Mucosa of descending colon (tissue), 3 donors: ENCODE measurements around the gene LRP2. TPM values are rescaled to one million over a fixed set of nuclear protein-coding genes. Genes with fewer than 3 reads are reported as not detected.

Source experiments
- ATAC-seq: fragments of 200-7000 bp; cut with Tn5 transposase; one replicate; pipeline ENCODE4 v1.9.1; 2020; ENCODE audit warnings: mild to moderate bottlenecking, moderate library complexity
- DNase-seq, 3 donors: peaks; one replicate each; pipeline ENCODE4 v3.0.0-alpha.2; 2020
- H3K36me3 ChIP-seq: fragments of 200-600 bp; one replicate; pipeline ENCODE4 v1.8.0; 2021; ENCODE audit warnings: low read depth, mild to moderate bottlenecking
- H3K4me1 ChIP-seq: fragments of 200-600 bp; one replicate; pipeline ENCODE4 v1.8.0; 2021; ENCODE audit warnings: low read depth, mild to moderate bottlenecking
- H3K4me3 ChIP-seq: fragments of 200-600 bp; one replicate; pipeline ENCODE4 v1.8.0; 2021; ENCODE audit warnings: mild to moderate bottlenecking
- H3K9me3 ChIP-seq: fragments of 200-600 bp; one replicate; pipeline ENCODE4 v1.8.0; 2021; ENCODE audit warnings: mild to moderate bottlenecking
- intact Hi-C, 2 donors: fragments of 100-400 bp; cut with DNase I in 1 of 2; cut with micrococcal nuclease in 1 of 2; formaldehyde crosslinking; loops; one replicate each; pipeline versions ENCODE4 v1.11.0 to v1.11.1; 2022; cut with DNase I, micrococcal nuclease
- total RNA-seq, 3 donors: library from RNA; stranded (reverse); fragmentation: NEBNext Ultra II Directional in 2 of 3; extraction: Animal tissue kit (Norgen Biotek cat#: 25700) in 2 of 3; gene quantifications; one replicate each; pipeline versions ENCODE4 v1.2.1 to v1.2.4, GENCODE V29; 2021 to 2023
- TF ChIP-seq, protein P1 (sequence below): fragments of 200-600 bp; IDR thresholded peaks from one replicate; pipeline ENCODE4 v1.8.0; 2022; ENCODE audit warnings: antibody characterized with exemption, mild to moderate bottlenecking
- donor health status: DM: no; HTN: no; CAD: no; lungs with moderate emphysema.
- donor health status: DM: no; HTN: no; CAD: no.
- donor health status: DM: no; HTN: yes; CAD: no.

The LRP2 gene
- total RNA-seq, 3 donors from 2014 or later: 0.06 TPM; not detected in 2

DNA sequence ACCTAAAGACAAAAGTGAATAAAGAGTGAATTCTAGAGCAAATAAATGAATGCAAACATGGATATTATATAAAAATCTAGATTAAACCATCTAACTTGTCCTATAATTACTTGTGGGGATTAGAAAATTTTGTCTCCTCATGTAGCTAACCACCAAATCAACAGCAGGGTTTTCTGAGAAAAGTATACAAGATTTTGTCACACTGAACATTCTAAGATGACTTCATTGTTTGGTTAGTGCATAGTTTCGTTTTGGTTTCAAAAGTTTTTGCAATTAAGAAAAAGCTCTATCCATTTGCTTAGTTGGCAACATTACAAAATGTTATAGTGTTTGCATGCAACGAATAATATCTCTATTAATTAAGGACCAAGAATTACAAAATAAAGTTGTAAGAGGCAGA is 125.0 kb downstream of the LRP2 start:
- TF ChIP-seq, protein P1, sequence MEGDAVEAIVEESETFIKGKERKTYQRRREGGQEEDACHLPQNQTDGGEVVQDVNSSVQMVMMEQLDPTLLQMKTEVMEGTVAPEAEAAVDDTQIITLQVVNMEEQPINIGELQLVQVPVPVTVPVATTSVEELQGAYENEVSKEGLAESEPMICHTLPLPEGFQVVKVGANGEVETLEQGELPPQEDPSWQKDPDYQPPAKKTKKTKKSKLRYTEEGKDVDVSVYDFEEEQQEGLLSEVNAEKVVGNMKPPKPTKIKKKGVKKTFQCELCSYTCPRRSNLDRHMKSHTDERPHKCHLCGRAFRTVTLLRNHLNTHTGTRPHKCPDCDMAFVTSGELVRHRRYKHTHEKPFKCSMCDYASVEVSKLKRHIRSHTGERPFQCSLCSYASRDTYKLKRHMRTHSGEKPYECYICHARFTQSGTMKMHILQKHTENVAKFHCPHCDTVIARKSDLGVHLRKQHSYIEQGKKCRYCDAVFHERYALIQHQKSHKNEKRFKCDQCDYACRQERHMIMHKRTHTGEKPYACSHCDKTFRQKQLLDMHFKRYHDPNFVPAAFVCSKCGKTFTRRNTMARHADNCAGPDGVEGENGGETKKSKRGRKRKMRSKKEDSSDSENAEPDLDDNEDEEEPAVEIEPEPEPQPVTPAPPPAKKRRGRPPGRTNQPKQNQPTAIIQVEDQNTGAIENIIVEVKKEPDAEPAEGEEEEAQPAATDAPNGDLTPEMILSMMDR: no peak
- Histone ChIP-seq H3K9me3 (no peaks in the 10 kb centered on the region), H3K4me3 (no peak overlapping the region), H3K36me3 (no peaks in the 10 kb centered on the region), H3K4me1 (no peaks in the 10 kb centered on the region)
- ATAC-seq (no peak), DNase-seq (no peak)
- intact Hi-C loops: no loop called here

DNA sequence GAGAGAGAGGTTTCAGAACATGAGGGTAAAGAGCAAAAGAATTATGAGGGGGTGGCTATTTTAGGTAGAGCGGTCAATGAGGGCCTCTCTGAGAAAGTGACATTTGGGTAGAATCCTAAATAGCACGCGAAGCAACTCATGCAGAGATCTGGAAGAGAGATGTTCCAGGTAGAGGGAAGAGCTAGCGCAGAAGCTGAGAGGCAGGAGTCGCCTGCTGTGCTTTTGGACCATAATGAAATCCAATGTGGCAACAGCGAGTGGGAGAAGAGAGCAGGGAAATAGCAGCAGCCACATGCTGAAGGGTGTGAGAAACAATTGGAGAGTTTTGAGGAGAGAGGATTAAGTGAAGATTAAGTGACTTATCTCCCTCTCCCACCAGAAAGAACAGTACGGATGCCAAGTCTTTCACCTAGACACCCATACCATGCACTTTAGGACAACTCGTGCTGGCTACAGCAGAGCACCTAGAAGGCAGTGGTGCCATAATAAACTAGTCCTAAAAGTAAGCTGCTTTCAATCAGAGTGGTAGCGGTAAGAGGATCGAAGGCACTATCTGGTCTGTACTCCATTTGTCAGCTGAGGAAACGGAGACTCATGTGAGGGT is 129.7 kb downstream of the LRP2 start:
- no peak overlapping the region for H3K4me3 ChIP-seq
- no peak for ATAC-seq
- TF ChIP-seq, protein P1: no peak
- H3K9me3 ChIP-seq: no peaks in the 10 kb centered on the region
- no peaks in the 10 kb centered on the region for H3K36me3 ChIP-seq
- DNase-seq: no peak
- no peaks in the 10 kb centered on the region for H3K4me1 ChIP-seq
- intact Hi-C loops: no loop called here

GRCh38 chr2:169230204-169230603 is 132.1 kb downstream of the LRP2 start:
- H3K36me3 ChIP-seq: no peaks in the 10 kb centered on the region
- H3K9me3 ChIP-seq: no peaks in the 10 kb centered on the region
- no peak overlapping the region for H3K4me3 ChIP-seq
- no peak for ATAC-seq
- no peak for DNase-seq
- intact Hi-C loops: no loop called here
- H3K4me1 ChIP-seq: no peaks in the 10 kb centered on the region
- TF ChIP-seq, protein P1: no peak

- no peak for ATAC-seq
- intact Hi-C loops: no loop called here
- TF ChIP-seq, protein P1: no peak
Measured at GRCh38 chr2:169229590-169229989, 132.7 kb downstream of the LRP2 start.

DNA sequence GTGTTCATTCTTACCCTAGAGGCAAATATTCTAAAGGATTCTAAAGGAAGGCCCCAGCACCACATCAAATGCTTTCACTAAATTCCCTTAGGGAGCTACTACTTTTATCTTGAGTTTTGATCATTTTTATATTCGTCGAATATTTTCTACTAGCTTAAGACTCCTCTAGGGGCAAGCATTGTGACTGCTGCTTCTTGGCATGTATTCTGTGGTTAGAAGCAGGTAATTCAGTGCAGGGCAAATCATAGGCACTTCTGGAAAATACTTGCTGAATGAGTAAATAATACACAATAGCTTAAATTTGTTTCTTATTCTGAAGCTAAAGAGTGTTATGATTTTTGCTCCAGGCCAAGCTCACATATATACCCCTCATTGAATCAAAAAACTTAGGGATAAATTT is 136.4 kb downstream of the LRP2 start:
- ATAC-seq: no peak
- TF ChIP-seq, protein P1: no peak
- Histone ChIP-seq H3K4me1 (no peaks in the 10 kb centered on the region), H3K36me3 (no peaks in the 10 kb centered on the region), H3K9me3 (no peaks in the 10 kb centered on the region), H3K4me3 (no peak overlapping the region)
- intact Hi-C loops: no loop called here
- no peak for DNase-seq

More at GRCh38 chr2:169229590-169229989, 132.7 kb downstream of the LRP2 start:
- H3K4me1 ChIP-seq: no peaks in the 10 kb centered on the region
- DNase-seq: no peak
- no peak overlapping the region for H3K4me3 ChIP-seq
- no peaks in the 10 kb centered on the region for H3K36me3 ChIP-seq
- H3K9me3 ChIP-seq: no peaks in the 10 kb centered on the region
